ENCODE data around the gene TSPAN9. TPM values are rescaled to one million over a fixed set of nuclear protein-coding genes. Genes with fewer than 3 reads are reported as not detected.

Gene TSPAN9
- total RNA-seq, 1 donor from 2014 or later, result 114 TPM

GRCh38 chr12:3227076-3227975 lies 150.1 kb downstream of the TSPAN9 start:
- Mint-ChIP-seq H3K4me1 (ENCODE audit: unreplicated experiment) (peaks cover 72% of the 10 kb centered on the region), H3K27ac (ENCODE audit: unreplicated experiment) (peak overlapping the region; percentile 72), H3K4me3 (ENCODE audit: unreplicated experiment) (no peak overlapping the region), H3K27me3 (ENCODE audit: unreplicated experiment) (no peaks in the 10 kb centered on the region), H3K36me3 (ENCODE audit: unreplicated experiment) (peaks cover 10% of the 10 kb centered on the region), H3K9me3 (ENCODE audit: unreplicated experiment) (no peaks in the 10 kb centered on the region)
- peak; percentile 14 for TF ChIP-seq CTCF (IDR thresholded peaks at IDR 0.05)
- no peak for DNase-seq (ENCODE audit: extremely low spot score, unreplicated experiment)

GRCh38 chr12:3228552-3228951 lies 151.4 kb downstream of the TSPAN9 start:
- no peak overlapping the region for H3K4me3 Mint-ChIP-seq (ENCODE audit: unreplicated experiment)
- DNase-seq (ENCODE audit: extremely low spot score, unreplicated experiment), result no peak

GRCh38 chr12:3229577-3229976 lies 152.4 kb downstream of the TSPAN9 start:
- Mint-ChIP-seq H3K4me3 (ENCODE audit: unreplicated experiment) (no peak overlapping the region), H3K27ac (ENCODE audit: unreplicated experiment) (no peak overlapping the region), H3K27me3 (ENCODE audit: unreplicated experiment) (no peaks in the 10 kb centered on the region), H3K4me1 (ENCODE audit: unreplicated experiment) (peaks cover 69% of the 10 kb centered on the region), H3K36me3 (ENCODE audit: unreplicated experiment) (peaks cover 11% of the 10 kb centered on the region), H3K9me3 (ENCODE audit: unreplicated experiment) (no peaks in the 10 kb centered on the region)
- TF ChIP-seq CTCF (IDR thresholded peaks at IDR 0.05), result no peak
- no peak for DNase-seq (ENCODE audit: extremely low spot score, unreplicated experiment)

More at GRCh38 chr12:3228552-3228951, 151.4 kb downstream of the TSPAN9 start:
- Mint-ChIP-seq H3K9me3 (ENCODE audit: unreplicated experiment) (no peaks in the 10 kb centered on the region), H3K4me1 (ENCODE audit: unreplicated experiment) (peaks cover 75% of the 10 kb centered on the region), H3K36me3 (ENCODE audit: unreplicated experiment) (peaks cover 10% of the 10 kb centered on the region), H3K27ac (ENCODE audit: unreplicated experiment) (no peak overlapping the region), H3K27me3 (ENCODE audit: unreplicated experiment) (no peaks in the 10 kb centered on the region)
- no peak for TF ChIP-seq CTCF (IDR thresholded peaks at IDR 0.05)

- Mint-ChIP-seq H3K4me3 (ENCODE audit: unreplicated experiment) (no peak overlapping the region), H3K9me3 (ENCODE audit: unreplicated experiment) (no peaks in the 10 kb centered on the region), H3K4me1 (ENCODE audit: unreplicated experiment) (peaks cover 56% of the 10 kb centered on the region), H3K27me3 (ENCODE audit: unreplicated experiment) (no peaks in the 10 kb centered on the region), H3K27ac (ENCODE audit: unreplicated experiment) (peak overlapping the region; percentile 60), H3K36me3 (ENCODE audit: unreplicated experiment) (peaks cover 12% of the 10 kb centered on the region)
- no peak for TF ChIP-seq CTCF (IDR thresholded peaks at IDR 0.05)
- no peak for DNase-seq (ENCODE audit: extremely low spot score, unreplicated experiment)
Observed at GRCh38 chr12:3230758-3231375, 153.7 kb downstream of the TSPAN9 start.

GRCh38 chr12:3231399-3231876 lies 154.3 kb downstream of the TSPAN9 start:
- H3K27ac Mint-ChIP-seq (ENCODE audit: unreplicated experiment), result peak overlapping the region; percentile 60
- no peak for DNase-seq (ENCODE audit: extremely low spot score, unreplicated experiment)
- no peak for TF ChIP-seq CTCF (IDR thresholded peaks at IDR 0.05)
- peaks cover 12% of the 10 kb centered on the region for H3K36me3 Mint-ChIP-seq (ENCODE audit: unreplicated experiment)
- H3K27me3 Mint-ChIP-seq (ENCODE audit: unreplicated experiment), result no peaks in the 10 kb centered on the region
- H3K9me3 Mint-ChIP-seq (ENCODE audit: unreplicated experiment), result no peaks in the 10 kb centered on the region
- H3K4me3 Mint-ChIP-seq (ENCODE audit: unreplicated experiment), result no peak overlapping the region
- H3K4me1 Mint-ChIP-seq (ENCODE audit: unreplicated experiment), result peaks cover 56% of the 10 kb centered on the region
